SK-N-SH (cell line): ENCODE results near the gene CDK11B. TPM values are rescaled to one million over a fixed set of nuclear protein-coding genes. Genes with fewer than 3 reads are reported as not detected.

Source experiments
- CTCF ChIA-PET: fragments of 300-600, 350-600 bp; formaldehyde crosslinking; extraction: SDS; loops from one replicate; lab custom pipeline; 2021; lab: Yijun Ruan, JAX
- POLR2A ChIA-PET: fragments of 350-600 bp; sonication (Branson Sonifier 250); formaldehyde crosslinking; extraction: SDS; loops from one replicate; lab custom pipeline; 2020; ENCODE audit warnings: antibody characterized with exemption, inconsistent platforms; lab: Yijun Ruan, JAX
- DNase-seq: peaks from one replicate; pipeline ENCODE4 v3.0.0; 2012
- H2AFZ ChIP-seq: fragments of 200-600 bp; sonication (generic); 2 replicates; pipeline ENCODE4 v1.8.1; 2016; ENCODE audit warnings: antibody characterized with exemption, mild to moderate bottlenecking, low read depth
- H3F3A ChIP-seq: fragments of 200-600 bp; sonication (generic); replicated peaks from 2 replicates; pipeline ENCODE3; 2016; ENCODE audit warnings: antibody characterized with exemption, mild to moderate bottlenecking; ENCODE audit not compliant: insufficient read depth
- H3K27ac ChIP-seq, 2 experiments: fragments of 200-500 bp in 1 of 2; fragments of 200-600 bp in 1 of 2; sonication (Bioruptor generic) in 1 of 2; sonication (generic), shearing (Covaris generic) in 1 of 2; 2 replicates each; pipeline versions ENCODE4 v1.5.1 to v1.6.1; 2014 to 2016; ENCODE audit warnings: low read depth in 2 of 2, inconsistent platforms in 1 of 2, low read length in 1 of 2, mild to moderate bottlenecking in 1 of 2, mixed read lengths in 1 of 2
- H3K27me3 ChIP-seq: fragments of 200-600 bp; sonication (generic), shearing (Covaris generic); 2 replicates; pipeline ENCODE4 v1.6.1; 2016; ENCODE audit warnings: mixed run types; ENCODE audit not compliant: insufficient read depth
- H3K36me3 ChIP-seq, 2 experiments: fragments of 200-500 bp in 1 of 2; fragments of 200-600 bp in 1 of 2; sonication (Bioruptor generic) in 1 of 2; sonication (generic) in 1 of 2; replicated peaks in 1 of 2; 2 replicates each; pipeline versions ENCODE3 to v1.5.1; 2014 to 2016; ENCODE audit warnings: low read length in 1 of 2, mild to moderate bottlenecking in 1 of 2; ENCODE audit not compliant: insufficient read depth in 2 of 2, control insufficient read depth in 1 of 2
- H3K4me1 ChIP-seq, 2 experiments: fragments of 200-500 bp in 1 of 2; fragments of 200-600 bp in 1 of 2; sonication (Bioruptor generic) in 1 of 2; sonication (generic), shearing (Covaris generic) in 1 of 2; 2 replicates each; pipeline versions ENCODE4 v1.5.1 to v1.6.1; 2014 to 2016; ENCODE audit warnings: low read depth in 1 of 2, low read length in 1 of 2, mixed run types in 1 of 2; ENCODE audit not compliant: insufficient read depth in 2 of 2, control insufficient read depth in 1 of 2
- H3K4me2 ChIP-seq: fragments of 200-600 bp; sonication (generic), shearing (Covaris generic); 2 replicates; pipeline ENCODE4 v1.6.1; 2017; ENCODE audit warnings: mixed run types
- H3K4me3 ChIP-seq, 2 experiments: fragments of 200-500 bp in 1 of 2; fragments of 200-600 bp in 1 of 2; sonication (Bioruptor generic) in 1 of 2; sonication (generic), shearing (Covaris generic) in 1 of 2; 2 replicates each; pipeline versions ENCODE4 v1.5.1 to v1.8.1; 2014 to 2016; ENCODE audit warnings: low read depth in 2 of 2, inconsistent platforms in 1 of 2, low read length in 1 of 2, mild to moderate bottlenecking in 1 of 2, mixed read lengths in 1 of 2, moderate library complexity in 1 of 2
- H3K79me2 ChIP-seq: fragments of 200-600 bp; sonication (generic); 2 replicates; pipeline ENCODE4 v1.8.1; 2017; ENCODE audit warnings: mild to moderate bottlenecking; ENCODE audit not compliant: insufficient read depth
- H3K9ac ChIP-seq: fragments of 200-600 bp; sonication (generic); 2 replicates; pipeline ENCODE4 v1.6.1; 2017; ENCODE audit warnings: mixed run types
- H3K9me2 ChIP-seq: fragments of 200-600 bp; sonication (generic); 2 replicates; pipeline ENCODE4 v1.6.1; 2017; ENCODE audit warnings: mixed run types
- H3K9me3 ChIP-seq: fragments of 200-600 bp; sonication (generic); 2 replicates; pipeline ENCODE4 v1.6.1; 2017; ENCODE audit warnings: mixed run types, mild to moderate bottlenecking, moderate library complexity
- H4K20me1 ChIP-seq: fragments of 200-600 bp; sonication (generic); 2 replicates; pipeline ENCODE4 v1.6.1; 2017; ENCODE audit warnings: mild to moderate bottlenecking, mixed run types; ENCODE audit not compliant: insufficient read depth
- EZH2phosphoT487 ChIP-seq: fragments of 200-600 bp; sonication (generic); IDR thresholded peaks from 2 replicates; pipeline ENCODE4 v1.6.1; 2017; ENCODE audit warnings: low read depth, mixed run types, mild to moderate bottlenecking, antibody characterized with exemption, moderate library complexity, borderline replicate concordance
- FOSL2 ChIP-seq: IDR thresholded peaks from 2 replicates; pipeline ENCODE4 v1.4.0; 2012; ENCODE audit warnings: low read depth, mild to moderate bottlenecking, moderate library complexity, borderline replicate concordance
- JUND ChIP-seq: IDR thresholded peaks from 2 replicates; pipeline ENCODE4 v1.4.0; 2012
- NFIC ChIP-seq: IDR thresholded peaks from 2 replicates; pipeline ENCODE4 v1.4.0; 2012; ENCODE audit warnings: borderline replicate concordance
- POLR2AphosphoS5 ChIP-seq: IDR thresholded peaks from 2 replicates; pipeline ENCODE4 v1.6.1; 2012; ENCODE audit warnings: low read depth, low read length
- RAD21 ChIP-seq: IDR thresholded peaks from 2 replicates; pipeline ENCODE4 v1.6.1; 2012; ENCODE audit warnings: mild to moderate bottlenecking, low read length
- WGBS: methylation state at CpG from one replicate; pipeline ENCODE4 v1.1.6; 2017; ENCODE audit warnings: low lambda C conversion rate; 5-methylcytosine and 5-hydroxymethylcytosine counted together
- polyA plus RNA-seq, 3 experiments: library from polyadenylated mRNA; depleted of rRNA; stranded (reverse); fragments of >200 nt; gene quantifications; 2 replicates each; pipeline ENCODE4 v1.2.3, GENCODE V29; 2012
- TF ChIP-seq, protein P1 (sequence below): IDR thresholded peaks from 2 replicates; pipeline ENCODE4 v1.4.0; 2012; ENCODE audit warnings: low read depth, borderline replicate concordance
- TF ChIP-seq, protein P2 (sequence below): IDR thresholded peaks from 2 replicates; pipeline ENCODE4 v1.4.0; 2012; ENCODE audit warnings: low read depth
- TF ChIP-seq, protein P3 (sequence below): fragments of 150-350 bp; IDR thresholded peaks from 2 replicates; pipeline ENCODE4 v1.6.1; 2016; ENCODE audit warnings: mild to moderate bottlenecking, low read depth, low read length

Gene CDK11B
- polyA plus RNA-seq, 1 of the 3 experiments (the other 2 are of a cell fraction): 15.0 TPM

DNA sequence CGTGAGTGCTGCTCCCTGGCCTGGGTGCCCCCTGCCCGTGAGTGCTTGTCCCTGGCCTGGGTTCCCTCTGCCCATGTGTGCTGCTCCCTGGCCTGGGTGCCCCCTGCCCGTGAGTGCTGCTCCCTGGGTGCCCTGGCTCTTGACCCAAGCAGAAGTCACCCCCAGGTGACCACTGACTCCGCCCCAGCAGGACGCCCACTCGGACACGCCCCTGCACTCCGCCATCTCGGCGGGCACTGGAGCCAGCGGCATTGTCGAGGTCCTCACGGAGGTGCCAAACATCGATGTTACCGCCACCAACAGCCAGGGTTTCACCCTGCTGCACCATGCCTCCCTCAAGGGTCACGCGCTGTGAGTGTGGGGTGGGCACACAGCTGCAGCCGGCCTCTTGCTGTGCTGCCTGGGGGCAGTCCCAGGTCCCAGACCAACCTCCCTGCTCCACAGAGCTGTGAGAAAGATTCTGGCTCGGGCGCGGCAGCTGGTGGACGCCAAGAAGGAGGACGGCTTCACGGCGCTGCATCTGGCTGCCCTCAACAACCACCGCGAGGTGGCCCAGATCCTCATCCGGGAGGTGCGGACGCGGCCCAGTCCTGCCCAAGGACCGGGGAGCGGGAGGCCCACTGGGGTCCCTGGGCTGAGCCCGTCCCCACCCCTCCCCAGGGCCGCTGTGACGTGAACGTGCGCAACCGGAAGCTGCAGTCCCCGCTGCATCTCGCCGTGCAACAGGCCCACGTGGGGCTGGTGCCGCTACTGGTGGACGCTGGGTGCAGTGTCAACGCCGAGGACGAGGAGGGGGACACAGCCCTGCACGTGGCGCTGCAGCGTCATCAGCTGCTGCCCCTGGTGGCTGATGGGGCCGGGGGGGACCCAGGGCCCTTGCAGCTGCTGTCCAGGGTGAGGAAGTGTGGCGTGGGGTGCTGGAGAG lies 30.7 kb downstream of the CDK11B start:
- Histone ChIP-seq H3F3A (no peaks in the 10 kb centered on the region), H4K20me1 (no peaks in the 10 kb centered on the region), H3K79me2 (no peaks in the 10 kb centered on the region), H3K36me3 (peaks cover 0 to 5% of the 10 kb centered on the region in 2 experiments), H3K9me2 (no peaks in the 10 kb centered on the region), H2AFZ (no peak overlapping the region), H3K27ac (no peak overlapping the region), H3K4me1 (no peaks in the 10 kb centered on the region; a peak in 1 of 4 replicates), H3K9me3 (no peaks in the 10 kb centered on the region), H3K4me3 (no peak overlapping the region), H3K27me3 (no peaks in the 10 kb centered on the region), H3K9ac (no peak overlapping the region), H3K4me2 (no peak overlapping the region)
- ChIA-PET POLR2A (no interaction called here), CTCF (no interaction called here)
- TF ChIP-seq RAD21: no peak
- no peak for TF ChIP-seq POLR2AphosphoS5
- TF ChIP-seq, protein P1, sequence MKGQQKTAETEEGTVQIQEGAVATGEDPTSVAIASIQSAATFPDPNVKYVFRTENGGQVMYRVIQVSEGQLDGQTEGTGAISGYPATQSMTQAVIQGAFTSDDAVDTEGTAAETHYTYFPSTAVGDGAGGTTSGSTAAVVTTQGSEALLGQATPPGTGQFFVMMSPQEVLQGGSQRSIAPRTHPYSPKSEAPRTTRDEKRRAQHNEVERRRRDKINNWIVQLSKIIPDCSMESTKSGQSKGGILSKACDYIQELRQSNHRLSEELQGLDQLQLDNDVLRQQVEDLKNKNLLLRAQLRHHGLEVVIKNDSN: no peak
- TF ChIP-seq, protein P2, sequence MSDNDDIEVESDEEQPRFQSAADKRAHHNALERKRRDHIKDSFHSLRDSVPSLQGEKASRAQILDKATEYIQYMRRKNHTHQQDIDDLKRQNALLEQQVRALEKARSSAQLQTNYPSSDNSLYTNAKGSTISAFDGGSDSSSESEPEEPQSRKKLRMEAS: no peak
- no peak for TF ChIP-seq NFIC
- TF ChIP-seq EZH2phosphoT487: no peak
- TF ChIP-seq, protein P3, sequence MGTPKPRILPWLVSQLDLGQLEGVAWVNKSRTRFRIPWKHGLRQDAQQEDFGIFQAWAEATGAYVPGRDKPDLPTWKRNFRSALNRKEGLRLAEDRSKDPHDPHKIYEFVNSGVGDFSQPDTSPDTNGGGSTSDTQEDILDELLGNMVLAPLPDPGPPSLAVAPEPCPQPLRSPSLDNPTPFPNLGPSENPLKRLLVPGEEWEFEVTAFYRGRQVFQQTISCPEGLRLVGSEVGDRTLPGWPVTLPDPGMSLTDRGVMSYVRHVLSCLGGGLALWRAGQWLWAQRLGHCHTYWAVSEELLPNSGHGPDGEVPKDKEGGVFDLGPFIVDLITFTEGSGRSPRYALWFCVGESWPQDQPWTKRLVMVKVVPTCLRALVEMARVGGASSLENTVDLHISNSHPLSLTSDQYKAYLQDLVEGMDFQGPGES: no peak
- no peak for DNase-seq
- 93% methylated on average over 18 of the region's 53 CpGs for WGBS

DNA sequence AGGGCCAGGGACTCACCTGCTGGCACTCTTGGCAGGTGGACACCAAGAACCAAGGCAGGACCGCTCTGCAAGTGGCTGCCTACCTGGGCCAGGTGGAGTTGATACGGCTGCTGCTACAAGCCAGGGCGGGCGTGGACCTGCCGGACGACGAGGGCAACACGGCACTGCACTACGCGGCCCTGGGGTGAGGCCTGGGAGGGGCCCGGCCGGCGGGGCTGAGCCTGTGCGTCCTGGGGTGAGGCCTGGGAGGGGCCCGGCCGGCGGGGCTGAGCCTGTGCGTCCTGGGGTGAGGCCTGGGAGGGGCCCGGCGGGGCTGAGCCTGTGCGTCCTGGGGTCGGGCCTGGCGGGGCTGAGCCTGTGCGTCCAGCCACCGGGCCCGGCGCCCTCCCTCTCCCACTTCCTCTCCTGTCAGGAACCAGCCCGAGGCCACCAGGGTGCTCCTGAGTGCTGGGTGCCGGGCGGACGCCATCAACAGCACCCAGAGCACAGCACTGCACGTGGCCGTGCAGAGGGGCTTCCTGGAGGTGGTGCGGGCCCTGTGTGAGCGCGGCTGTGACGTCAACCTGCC lies 31.5 kb downstream of the CDK11B start:
- Histone ChIP-seq H4K20me1 (no peaks in the 10 kb centered on the region), H3F3A (no peaks in the 10 kb centered on the region), H3K4me3 (no peak overlapping the region), H3K9me3 (no peaks in the 10 kb centered on the region), H3K9ac (no peak overlapping the region), H3K4me2 (no peak overlapping the region), H2AFZ (no peak overlapping the region), H3K36me3 (peaks cover 0 to 5% of the 10 kb centered on the region in 2 experiments), H3K4me1 (no peaks in the 10 kb centered on the region; a peak in 1 of 4 replicates), H3K27ac (no peak overlapping the region), H3K9me2 (no peaks in the 10 kb centered on the region), H3K27me3 (no peaks in the 10 kb centered on the region), H3K79me2 (no peaks in the 10 kb centered on the region)
- no peak for DNase-seq
- POLR2A ChIA-PET: no interaction called here
- CTCF ChIA-PET: no interaction called here
- 95% methylated on average over 4 of the region's 37 CpGs for WGBS
- no peak for TF ChIP-seq FOSL2
- TF ChIP-seq JUND: no peak
